GM18867 (cell line): ENCODE measurements around the gene HDAC7.

Experiments
- ATAC-seq: cut with Tn5 transposase; IDR thresholded peaks from one replicate; pipeline ENCODE4 v1.9.1; 2021; ENCODE audit warnings: mild to moderate bottlenecking, moderate library complexity; ENCODE audit not compliant: unreplicated experiment

HDAC7 gene

GRCh38 chr12:47769234-47770085 lies 50.2 kb downstream of the HDAC7 start:
- ATAC-seq: no peak

- ATAC-seq: no peak
Measured at GRCh38 chr12:47768323-47768811, 51.3 kb downstream of the HDAC7 start.

DNA sequence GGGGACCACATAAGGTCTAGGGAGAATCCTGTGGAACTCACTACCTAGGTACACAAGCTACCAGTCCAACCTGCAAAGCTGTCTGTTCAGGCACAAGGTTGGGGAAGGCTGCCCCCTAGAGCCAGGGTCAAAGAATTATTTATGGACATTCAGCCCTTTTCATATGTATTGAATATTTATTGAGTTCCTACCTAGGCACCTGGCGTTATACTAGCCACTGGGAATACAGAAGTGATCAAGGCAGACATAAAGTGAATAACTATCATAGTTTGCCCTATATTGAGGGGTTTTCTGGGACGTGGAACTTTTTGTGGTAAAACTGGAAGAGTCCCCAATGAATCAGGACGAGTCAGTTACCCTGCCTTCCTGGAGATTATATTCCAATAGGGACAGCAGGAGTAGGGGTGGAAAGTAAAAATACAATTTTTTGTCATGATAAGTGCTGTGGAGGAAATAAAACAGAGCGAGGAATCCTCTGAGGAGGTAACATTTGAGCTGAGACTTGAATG lies 52.4 kb downstream of the HDAC7 start:
- ATAC-seq: peak; percentile 85

GRCh38 chr12:47766502-47767215 lies 53.0 kb downstream of the HDAC7 start:
- ATAC-seq: no peak

DNA sequence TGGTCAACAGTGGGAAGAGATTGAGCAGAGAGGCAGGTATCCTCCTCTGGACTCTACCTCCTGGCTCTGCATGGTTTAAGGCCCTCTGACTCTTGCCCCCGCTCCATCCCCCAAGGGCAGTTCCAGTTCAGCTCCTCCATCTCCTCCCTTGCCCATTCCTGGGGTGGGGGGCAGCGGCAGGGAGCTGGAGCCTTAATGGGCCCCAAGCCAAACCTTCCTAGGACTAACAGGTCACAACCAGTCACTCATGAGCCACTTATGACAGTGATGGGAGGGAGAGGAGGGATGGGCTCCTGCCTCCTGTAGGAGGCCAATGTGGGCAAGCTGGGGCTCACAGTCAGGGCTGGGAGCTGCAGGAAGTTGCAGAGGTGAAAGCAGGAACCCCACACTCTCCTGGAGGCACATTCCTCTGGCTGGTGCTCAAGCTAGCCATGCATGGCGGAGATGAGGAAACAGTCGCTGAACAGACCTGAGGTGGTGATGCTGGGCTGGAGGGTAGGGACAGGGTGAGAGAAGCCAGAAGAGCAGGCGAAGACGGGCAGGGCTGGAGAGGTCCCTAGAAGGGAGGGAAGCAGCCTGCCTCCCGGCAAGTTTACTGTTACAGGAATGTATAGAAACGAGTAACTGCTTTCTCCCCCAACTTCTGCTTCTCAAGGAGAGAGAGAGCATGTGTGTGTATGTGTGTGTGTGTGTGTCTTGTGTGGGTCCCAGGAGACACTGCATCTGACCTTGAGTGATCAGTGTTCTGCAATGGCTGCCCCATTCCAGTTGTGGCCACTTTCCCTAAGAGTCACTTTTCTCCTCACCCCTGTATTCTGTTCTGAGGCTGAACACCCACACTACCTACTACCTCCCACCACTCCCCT lies 56.0 kb downstream of the HDAC7 start:
- ATAC-seq: no peak

GRCh38 chr12:47762850-47763465 lies 56.7 kb downstream of the HDAC7 start:
- ATAC-seq: no peak

- ATAC-seq: peak; percentile 48
Measured at GRCh38 chr12:47758834-47759690, 60.6 kb downstream of the HDAC7 start, which contains the start of gene RAPGEF3. RAPGEF3 (minus strand) TSS chr12:47758880; CDS start chr12:47758556, 324 bp downstream.

DNA sequence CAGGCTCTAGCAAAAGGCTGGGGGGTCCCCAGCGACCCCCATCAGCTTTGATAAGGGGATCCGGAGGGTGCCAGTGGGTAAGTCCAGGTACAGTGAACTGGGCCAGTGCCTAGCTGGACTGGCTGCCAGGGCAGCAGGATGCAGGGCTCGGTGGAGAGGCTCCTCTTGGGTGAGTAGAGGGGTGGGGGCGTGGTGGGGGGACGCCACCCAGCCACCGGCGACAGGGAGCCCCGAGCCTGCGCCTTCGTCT lies 61.2 kb downstream of the HDAC7 start:
- ATAC-seq: no peak

GRCh38 chr12:47757840-47758583 lies 61.7 kb downstream of the HDAC7 start:
- ATAC-seq: no peak

DNA sequence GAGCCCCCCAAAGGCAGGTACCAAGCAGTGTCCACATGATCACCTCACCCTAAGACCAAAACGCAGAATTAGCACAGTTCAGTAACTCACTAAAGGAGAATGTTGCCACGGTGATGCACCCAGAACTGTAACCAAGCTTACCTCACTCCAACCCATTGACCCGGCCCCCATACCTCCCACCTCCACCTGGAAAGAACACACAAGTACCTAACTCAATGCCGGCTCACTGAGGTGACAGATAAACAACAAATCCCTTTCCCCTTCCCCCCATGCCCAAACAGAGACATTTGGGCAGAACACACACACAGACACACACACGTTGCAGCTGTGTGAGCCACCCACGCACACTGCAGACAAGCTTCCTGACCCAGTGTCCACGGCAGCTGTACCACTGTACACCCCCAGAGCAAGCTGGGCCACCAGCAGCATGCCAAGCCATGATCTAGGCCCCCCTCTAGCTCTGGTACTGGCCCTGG lies 62.3 kb downstream of the HDAC7 start:
- ATAC-seq: no peak

- peak; percentile 70 for ATAC-seq
Measured at GRCh38 chr12:47755655-47756562, 63.8 kb downstream of the HDAC7 start.

DNA sequence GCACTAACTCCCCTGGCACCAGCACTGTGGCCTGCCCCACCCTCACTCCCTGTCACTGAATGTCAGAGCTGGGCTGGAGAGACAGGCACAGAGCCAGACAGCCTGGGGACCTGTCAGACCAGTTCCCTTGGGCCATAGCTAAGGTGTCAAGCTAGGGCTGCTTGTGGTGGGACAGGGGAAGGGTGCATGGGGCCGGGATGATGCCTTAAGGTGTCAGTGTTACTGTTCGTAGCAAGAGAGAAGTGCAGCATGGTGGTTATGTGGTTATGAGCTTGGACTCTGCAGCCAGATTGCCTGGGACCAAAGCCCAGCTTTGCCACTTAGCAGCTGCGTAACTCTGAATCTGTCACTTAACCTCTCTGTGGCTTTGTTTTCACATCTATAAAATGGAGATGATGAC lies 64.8 kb downstream of the HDAC7 start:
- ATAC-seq: peak; percentile 39

DNA sequence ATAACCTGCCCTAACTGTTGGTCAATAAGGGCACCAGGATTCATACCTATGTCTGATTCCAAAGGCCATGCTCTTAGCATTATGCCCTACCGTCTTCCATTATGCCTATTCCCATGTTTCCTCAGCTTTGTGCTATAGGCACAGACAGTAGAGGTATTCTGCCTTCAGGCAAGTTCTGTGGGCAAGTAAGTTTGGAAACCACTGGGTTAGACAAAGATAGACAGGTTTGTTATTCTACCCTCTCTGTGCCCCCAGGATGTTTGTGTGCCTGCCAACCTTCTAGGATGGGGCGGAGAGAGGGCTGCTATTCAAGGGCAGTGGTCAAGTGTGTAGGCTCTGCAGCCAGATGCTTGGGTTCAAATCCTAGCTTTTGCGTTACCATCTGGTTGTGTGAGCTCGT lies 65.6 kb downstream of the HDAC7 start:
- ATAC-seq: no peak

GRCh38 chr12:47753021-47754001 lies 66.4 kb downstream of the HDAC7 start:
- ATAC-seq: no peak

GRCh38 chr12:47752552-47752951 lies 67.2 kb downstream of the HDAC7 start:
- no peak for ATAC-seq

DNA sequence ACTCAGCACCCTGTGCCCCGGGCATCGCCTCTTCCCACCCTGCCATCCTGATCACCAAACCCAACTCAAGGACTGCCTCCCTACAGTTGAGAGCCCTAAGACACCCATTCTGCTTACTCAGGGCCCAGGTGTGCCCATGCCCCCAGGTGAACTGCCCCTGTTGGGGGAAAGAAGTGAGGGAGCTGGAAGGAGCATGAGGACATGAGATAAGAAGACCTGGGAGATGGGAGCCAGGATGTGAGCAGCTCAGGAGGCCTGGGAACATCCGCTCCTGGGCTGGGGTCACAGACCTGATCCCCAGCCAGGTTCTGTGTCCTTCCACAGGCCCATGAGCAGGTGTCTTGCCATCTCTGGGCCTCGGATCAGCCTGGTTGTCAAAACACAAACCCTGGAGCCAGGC lies 67.6 kb downstream of the HDAC7 start:
- ATAC-seq: no peak

- no peak for ATAC-seq
Measured at GRCh38 chr12:47751561-47751960, 68.1 kb downstream of the HDAC7 start.
